ENCODE measurements around the gene ANKS1A. TPM values are rescaled to one million over a fixed set of nuclear protein-coding genes. Genes with fewer than 3 reads are reported as not detected.
A peak's percentile ranks its signal among the peaks of the same experiment; 100 is the strongest.

ANKS1A gene
- total RNA-seq, 1 donor: 7.2 TPM

GRCh38 chr6:34911822-34912221 lies 22.8 kb downstream of the ANKS1A start:
- no peak overlapping the region for H2AFZ ChIP-seq (ENCODE audit: low read length)
- H3K4me3 ChIP-seq (ENCODE audit: insufficient read depth, low read length): no peak overlapping the region
- H3K4me2 ChIP-seq (ENCODE audit: insufficient read depth, low read length): no peak overlapping the region
- no peak overlapping the region for H3K27ac ChIP-seq (ENCODE audit: low read depth, low read length)
- no peak for DNase-seq (ENCODE audit: insufficient read length, low spot score, missing footprints)
- H3K27me3 ChIP-seq (ENCODE audit: insufficient read depth, low read length): no peaks in the 10 kb centered on the region
- H3K36me3 ChIP-seq (ENCODE audit: insufficient read depth, low read length): no peaks in the 10 kb centered on the region
- H3K4me1 ChIP-seq (ENCODE audit: insufficient read depth, low read length): peaks cover 24% of the 10 kb centered on the region
- H4K20me1 ChIP-seq (ENCODE audit: insufficient read depth, low read length): peaks cover 47% of the 10 kb centered on the region
- TF ChIP-seq CTCF (IDR thresholded peaks at IDR 0.05; ENCODE audit: extremely low read depth, low read depth, low read length): no peak
- H3K9me3 ChIP-seq (ENCODE audit: low read depth, low read length): no peaks in the 10 kb centered on the region
- H3K79me2 ChIP-seq (ENCODE audit: insufficient read depth, low read length): peaks cover 53% of the 10 kb centered on the region

- DNase-seq (ENCODE audit: insufficient read length, low spot score, missing footprints): peak; percentile 91
- Histone ChIP-seq H3K9me3 (ENCODE audit: low read depth, low read length) (no peaks in the 10 kb centered on the region), H3K36me3 (ENCODE audit: insufficient read depth, low read length) (no peaks in the 10 kb centered on the region), H3K27me3 (ENCODE audit: insufficient read depth, low read length) (no peaks in the 10 kb centered on the region), H3K4me2 (ENCODE audit: insufficient read depth, low read length) (peak overlapping the region; percentile 67), H3K27ac (ENCODE audit: low read depth, low read length) (no peak overlapping the region), H3K79me2 (ENCODE audit: insufficient read depth, low read length) (peaks cover 55% of the 10 kb centered on the region), H3K4me1 (ENCODE audit: insufficient read depth, low read length) (peaks cover 24% of the 10 kb centered on the region), H2AFZ (ENCODE audit: low read length) (no peak overlapping the region), H4K20me1 (ENCODE audit: insufficient read depth, low read length) (peaks cover 45% of the 10 kb centered on the region), H3K4me3 (ENCODE audit: insufficient read depth, low read length) (no peak overlapping the region)
- TF ChIP-seq CTCF (IDR thresholded peaks at IDR 0.05; ENCODE audit: extremely low read depth, low read depth, low read length): no peak
Observed at GRCh38 chr6:34912715-34913464, 23.8 kb downstream of the ANKS1A start.

DNA sequence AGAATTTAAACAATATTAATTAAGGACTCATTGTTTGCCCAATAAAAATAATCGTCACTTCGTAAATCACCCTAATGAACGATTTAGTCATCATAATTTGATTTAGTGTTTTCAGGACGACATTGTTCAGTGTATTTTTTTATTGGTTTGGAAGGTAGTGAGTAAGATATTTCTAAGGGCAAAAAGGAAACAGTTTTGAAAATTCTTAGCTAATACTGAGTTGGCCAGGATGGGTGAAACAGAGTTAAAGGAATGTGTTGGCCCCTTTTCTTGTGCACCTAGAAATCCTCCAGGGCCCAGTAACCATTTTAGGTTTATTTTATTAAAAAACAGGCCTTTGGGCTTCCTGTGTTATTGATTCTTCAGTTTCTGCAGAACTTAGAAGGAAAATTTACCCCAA lies 25.3 kb downstream of the ANKS1A start:
- Histone ChIP-seq H3K4me3 (ENCODE audit: insufficient read depth, low read length) (no peak overlapping the region), H2AFZ (ENCODE audit: low read length) (peak overlapping the region; percentile 26), H3K27me3 (ENCODE audit: insufficient read depth, low read length) (no peaks in the 10 kb centered on the region), H3K4me2 (ENCODE audit: insufficient read depth, low read length) (peak overlapping the region; percentile 16), H3K4me1 (ENCODE audit: insufficient read depth, low read length) (peaks cover 25% of the 10 kb centered on the region), H4K20me1 (ENCODE audit: insufficient read depth, low read length) (peaks cover 37% of the 10 kb centered on the region), H3K36me3 (ENCODE audit: insufficient read depth, low read length) (no peaks in the 10 kb centered on the region), H3K79me2 (ENCODE audit: insufficient read depth, low read length) (peaks cover 52% of the 10 kb centered on the region), H3K27ac (ENCODE audit: low read depth, low read length) (no peak overlapping the region), H3K9me3 (ENCODE audit: low read depth, low read length) (no peaks in the 10 kb centered on the region)
- no peak for TF ChIP-seq CTCF (IDR thresholded peaks at IDR 0.05; ENCODE audit: extremely low read depth, low read depth, low read length)
- DNase-seq (ENCODE audit: insufficient read length, low spot score, missing footprints): no peak

GRCh38 chr6:34916348-34916967 lies 27.4 kb downstream of the ANKS1A start:
- Histone ChIP-seq H3K27me3 (ENCODE audit: insufficient read depth, low read length) (no peaks in the 10 kb centered on the region), H3K4me2 (ENCODE audit: insufficient read depth, low read length) (no peak overlapping the region), H3K4me3 (ENCODE audit: insufficient read depth, low read length) (no peak overlapping the region), H3K9me3 (ENCODE audit: low read depth, low read length) (no peaks in the 10 kb centered on the region), H3K79me2 (ENCODE audit: insufficient read depth, low read length) (peaks cover 40% of the 10 kb centered on the region), H3K27ac (ENCODE audit: low read depth, low read length) (no peak overlapping the region), H3K36me3 (ENCODE audit: insufficient read depth, low read length) (no peaks in the 10 kb centered on the region), H3K4me1 (ENCODE audit: insufficient read depth, low read length) (peaks cover 27% of the 10 kb centered on the region), H4K20me1 (ENCODE audit: insufficient read depth, low read length) (peaks cover 28% of the 10 kb centered on the region), H2AFZ (ENCODE audit: low read length) (no peak overlapping the region)
- no peak for TF ChIP-seq CTCF (IDR thresholded peaks at IDR 0.05; ENCODE audit: extremely low read depth, low read depth, low read length)
- DNase-seq (ENCODE audit: insufficient read length, low spot score, missing footprints): no peak

Measured in osteoblast (primary cell).